ENCODE measurements around the gene AGAP4. TPM values are rescaled to one million over a fixed set of nuclear protein-coding genes. Genes with fewer than 3 reads are reported as not detected.
"Not testable (repeated sequence)": the region's sequence is repeated elsewhere in the genome, so short reads cannot be mapped to it uniquely, and the experiment has no call there.

AGAP4 gene
- total RNA-seq, 2 experiments from 2014 or later: 15.7 to 29.3 TPM

DNA sequence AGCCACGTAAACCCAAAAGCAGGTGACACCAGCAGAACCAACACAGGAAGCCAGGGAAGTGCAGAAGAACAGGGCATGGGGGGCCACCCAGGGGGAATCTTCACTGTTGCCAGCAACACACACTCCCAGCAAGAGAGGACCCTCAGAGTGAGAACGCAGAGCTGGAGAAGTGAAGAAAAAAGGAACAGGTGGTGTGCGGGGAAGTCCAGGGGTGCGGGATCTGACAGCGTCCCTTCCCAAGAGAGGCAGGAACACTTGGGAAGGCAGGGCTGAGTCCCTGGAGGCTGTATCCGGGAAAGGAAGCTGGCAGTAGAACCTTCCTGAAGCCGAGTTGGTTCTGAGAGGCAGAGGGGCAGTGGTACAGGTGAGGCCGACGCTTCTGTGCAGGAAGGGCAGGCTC is 27.7 kb downstream of the AGAP4 start:
- H3K9me2 ChIP-seq (ENCODE audit: insufficient read depth, low read length): no peaks in the 10 kb centered on the region
- no peaks in the 10 kb centered on the region for H4K20me1 ChIP-seq (ENCODE audit: insufficient read depth, low read length)
- H3K9me3 ChIP-seq (ENCODE audit: low read length): no peaks in the 10 kb centered on the region
- intact Hi-C loops (cut with micrococcal nuclease; ENCODE audit: unreplicated experiment): no loop called here
- H3K27ac ChIP-seq (ENCODE audit: low read depth, low read length, poor library complexity, severe bottlenecking): no peak overlapping the region
- H2AFZ ChIP-seq (ENCODE audit: low read length): no peak overlapping the region
- no peaks in the 10 kb centered on the region for H3K79me2 ChIP-seq (ENCODE audit: insufficient read depth, low read depth, low read length)
- no peak for DNase-seq (ENCODE audit: low spot score)
- H3K36me3 ChIP-seq (ENCODE audit: insufficient read depth, low read length): no peaks in the 10 kb centered on the region
- no peak overlapping the region for H3K4me2 ChIP-seq (ENCODE audit: low read length)
- TF ChIP-seq, protein P1, sequence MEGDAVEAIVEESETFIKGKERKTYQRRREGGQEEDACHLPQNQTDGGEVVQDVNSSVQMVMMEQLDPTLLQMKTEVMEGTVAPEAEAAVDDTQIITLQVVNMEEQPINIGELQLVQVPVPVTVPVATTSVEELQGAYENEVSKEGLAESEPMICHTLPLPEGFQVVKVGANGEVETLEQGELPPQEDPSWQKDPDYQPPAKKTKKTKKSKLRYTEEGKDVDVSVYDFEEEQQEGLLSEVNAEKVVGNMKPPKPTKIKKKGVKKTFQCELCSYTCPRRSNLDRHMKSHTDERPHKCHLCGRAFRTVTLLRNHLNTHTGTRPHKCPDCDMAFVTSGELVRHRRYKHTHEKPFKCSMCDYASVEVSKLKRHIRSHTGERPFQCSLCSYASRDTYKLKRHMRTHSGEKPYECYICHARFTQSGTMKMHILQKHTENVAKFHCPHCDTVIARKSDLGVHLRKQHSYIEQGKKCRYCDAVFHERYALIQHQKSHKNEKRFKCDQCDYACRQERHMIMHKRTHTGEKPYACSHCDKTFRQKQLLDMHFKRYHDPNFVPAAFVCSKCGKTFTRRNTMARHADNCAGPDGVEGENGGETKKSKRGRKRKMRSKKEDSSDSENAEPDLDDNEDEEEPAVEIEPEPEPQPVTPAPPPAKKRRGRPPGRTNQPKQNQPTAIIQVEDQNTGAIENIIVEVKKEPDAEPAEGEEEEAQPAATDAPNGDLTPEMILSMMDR (conservative IDR thresholded peaks at IDR 0.05; ENCODE audit: low read length): no peak
- no peak for TF ChIP-seq EZH2phosphoT487 (IDR thresholded peaks at IDR 0.05; ENCODE audit: borderline replicate concordance, low read depth, low read length)
- no TSS peak for BruUV-seq (replicated peaks)
- ChIA-PET CTCF (ENCODE audit: unreplicated experiment) (no interaction called here), POLR2A (no interaction called here)
- no peaks in the 10 kb centered on the region for H3K4me1 ChIP-seq (ENCODE audit: insufficient read depth, low read length, poor library complexity, severe bottlenecking)
- H3K4me3 ChIP-seq (ENCODE audit: low read depth, low read length, poor library complexity, severe bottlenecking): no peak overlapping the region

- BruUV-seq (replicated peaks): no TSS peak
- Histone ChIP-seq H3K27ac (ENCODE audit: low read depth, low read length, poor library complexity, severe bottlenecking) (no peak overlapping the region), H3K9me3 (ENCODE audit: low read length) (no peaks in the 10 kb centered on the region), H3K4me1 (ENCODE audit: insufficient read depth, low read length, poor library complexity, severe bottlenecking) (no peaks in the 10 kb centered on the region), H3K4me3 (ENCODE audit: low read depth, low read length, poor library complexity, severe bottlenecking) (no peak overlapping the region), H3K9me2 (ENCODE audit: insufficient read depth, low read length) (no peaks in the 10 kb centered on the region), H3K4me2 (ENCODE audit: low read length) (no peak overlapping the region), H2AFZ (ENCODE audit: low read length) (no peak overlapping the region), H4K20me1 (ENCODE audit: insufficient read depth, low read length) (no peaks in the 10 kb centered on the region), H3K36me3 (ENCODE audit: insufficient read depth, low read length) (no peaks in the 10 kb centered on the region), H3K79me2 (ENCODE audit: insufficient read depth, low read depth, low read length) (no peaks in the 10 kb centered on the region)
- DNase-seq (ENCODE audit: low spot score): no peak
- CTCF ChIA-PET (ENCODE audit: unreplicated experiment): no interaction called here
- TF ChIP-seq, protein P1 (conservative IDR thresholded peaks at IDR 0.05; ENCODE audit: low read length): no peak
- TF ChIP-seq EZH2phosphoT487 (IDR thresholded peaks at IDR 0.05; ENCODE audit: borderline replicate concordance, low read depth, low read length): no peak
- POLR2A ChIA-PET: no interaction called here
- intact Hi-C loops (cut with micrococcal nuclease; ENCODE audit: unreplicated experiment): no loop called here
Observed at GRCh38 chr10:45817912-45818311, 29.4 kb downstream of the AGAP4 start.

GRCh38 chr10:45817130-45817859 is 30.0 kb downstream of the AGAP4 start:
- POLR2A ChIA-PET: no interaction called here
- Histone ChIP-seq H3K4me1 (ENCODE audit: insufficient read depth, low read length, poor library complexity, severe bottlenecking) (no peaks in the 10 kb centered on the region), H3K9me3 (ENCODE audit: low read length) (no peaks in the 10 kb centered on the region), H3K4me2 (ENCODE audit: low read length) (no peak overlapping the region), H4K20me1 (ENCODE audit: insufficient read depth, low read length) (no peaks in the 10 kb centered on the region), H2AFZ (ENCODE audit: low read length) (no peak overlapping the region), H3K27ac (ENCODE audit: low read depth, low read length, poor library complexity, severe bottlenecking) (no peak overlapping the region), H3K9me2 (ENCODE audit: insufficient read depth, low read length) (no peaks in the 10 kb centered on the region), H3K79me2 (ENCODE audit: insufficient read depth, low read depth, low read length) (no peaks in the 10 kb centered on the region), H3K36me3 (ENCODE audit: insufficient read depth, low read length) (no peaks in the 10 kb centered on the region), H3K4me3 (ENCODE audit: low read depth, low read length, poor library complexity, severe bottlenecking) (no peak overlapping the region)
- no peak for TF ChIP-seq EZH2phosphoT487 (IDR thresholded peaks at IDR 0.05; ENCODE audit: borderline replicate concordance, low read depth, low read length)
- TF ChIP-seq, protein P1 (conservative IDR thresholded peaks at IDR 0.05; ENCODE audit: low read length): no peak
- no peak for DNase-seq (ENCODE audit: low spot score)
- CTCF ChIA-PET (ENCODE audit: unreplicated experiment): no interaction called here
- BruUV-seq (replicated peaks): no TSS peak
- intact Hi-C loops (cut with micrococcal nuclease; ENCODE audit: unreplicated experiment): no loop called here

GRCh38 chr10:45814146-45814545 is 33.2 kb downstream of the AGAP4 start:
- H3K4me3 ChIP-seq (ENCODE audit: low read depth, low read length, poor library complexity, severe bottlenecking); POLR2A ChIA-PET; H3K79me2 ChIP-seq (ENCODE audit: insufficient read depth, low read depth, low read length); CTCF ChIA-PET (ENCODE audit: unreplicated experiment); H2AFZ ChIP-seq (ENCODE audit: low read length); intact Hi-C loops (cut with micrococcal nuclease; ENCODE audit: unreplicated experiment); DNase-seq (ENCODE audit: low spot score); H4K20me1 ChIP-seq (ENCODE audit: insufficient read depth, low read length); H3K36me3 ChIP-seq (ENCODE audit: insufficient read depth, low read length); H3K9me3 ChIP-seq (ENCODE audit: low read length); H3K27ac ChIP-seq (ENCODE audit: low read depth, low read length, poor library complexity, severe bottlenecking); H3K4me2 ChIP-seq (ENCODE audit: low read length); H3K9me2 ChIP-seq (ENCODE audit: insufficient read depth, low read length); H3K4me1 ChIP-seq (ENCODE audit: insufficient read depth, low read length, poor library complexity, severe bottlenecking); BruUV-seq (replicated peaks): not testable (repeated sequence)

Measured in OCI-LY7 (cell line).